IMR-90 (cell line): Measurements from ENCODE around the gene DBI. TPM values are rescaled to one million over a fixed set of nuclear protein-coding genes. Genes with fewer than 3 reads are reported as not detected.

Experiments
- ATAC-seq: fragments of 200-7000 bp; cut with Tn5 transposase; 2 replicates; pipeline ENCODE4 v1.9.1; 2020; ENCODE audit warnings: low read depth, mild to moderate bottlenecking, moderate library complexity
- BruUV-seq: library from RNA; stranded (reverse); fragments of 400-500 nt; replicated peaks from 2 replicates; lab custom pipeline; 2021; lab: Mats Ljungman, UMichigan
- CTCF ChIA-PET: fragments of 300-600 bp; formaldehyde crosslinking; extraction: SDS; loops from one replicate; lab custom pipeline; 2021; ENCODE audit warnings: antibody characterized with exemption; lab: Yijun Ruan, JAX
- POLR2A ChIA-PET: fragments of 300-600 bp; sonication (Branson Sonifier 250); formaldehyde crosslinking; loops from one replicate; lab custom pipeline; 2022; ENCODE audit warnings: antibody characterized with exemption; ENCODE audit not compliant: unreplicated experiment; lab: Charles Lee
- DNase-seq: peaks from one replicate; pipeline ENCODE4 v3.0.0; 2013
- H2AFZ ChIP-seq: replicated peaks from 2 replicates; pipeline ENCODE3; 2013; ENCODE audit warnings: low read length, mild to moderate bottlenecking; ENCODE audit not compliant: poor library complexity
- H2AK5ac ChIP-seq: 2 replicates; pipeline ENCODE4 v1.6.1; 2013; ENCODE audit warnings: low read depth, low read length, inconsistent platforms
- H2AK9ac ChIP-seq: replicated peaks from 2 replicates; pipeline ENCODE3; 2013; ENCODE audit warnings: mild to moderate bottlenecking, low read depth, low read length, moderate library complexity; ENCODE audit not compliant: poor library complexity
- H2BK120ac ChIP-seq: 2 replicates; pipeline ENCODE4 v1.6.1; 2013; ENCODE audit warnings: low read depth, low read length, inconsistent platforms
- H2BK15ac ChIP-seq: 3 replicates; pipeline ENCODE4 v1.6.1; 2013; ENCODE audit warnings: low read depth, low read length, inconsistent platforms
- H2BK20ac ChIP-seq: 2 replicates; pipeline ENCODE4 v1.6.1; 2013; ENCODE audit warnings: low read depth, mild to moderate bottlenecking, inconsistent platforms, low read length, moderate library complexity
- H2BK5ac ChIP-seq: 2 replicates; pipeline ENCODE4 v1.6.1; 2013; ENCODE audit warnings: mild to moderate bottlenecking, low read depth, low read length, inconsistent platforms; ENCODE audit not compliant: poor library complexity, severe bottlenecking
- H3K14ac ChIP-seq: replicated peaks from 2 replicates; pipeline ENCODE4 v1.6.1; 2013; ENCODE audit warnings: low read depth, low read length, inconsistent platforms
- H3K18ac ChIP-seq: 2 replicates; pipeline ENCODE4 v1.6.1; 2013; ENCODE audit warnings: low read depth, low read length, control low read depth
- H3K23ac ChIP-seq: 2 replicates; pipeline ENCODE4 v1.6.1; 2013; ENCODE audit warnings: low read depth, low read length, inconsistent platforms
- H3K27ac ChIP-seq: 2 replicates; pipeline ENCODE4 v1.5.1; 2013; ENCODE audit warnings: mild to moderate bottlenecking, control low read depth, low read length; ENCODE audit not compliant: insufficient read depth
- H3K27me3 ChIP-seq: 2 replicates; pipeline ENCODE4 v1.6.1; 2013; ENCODE audit warnings: low read length; ENCODE audit not compliant: control insufficient read depth, insufficient read depth
- H3K36me3 ChIP-seq: 2 replicates; pipeline ENCODE4 v1.6.1; 2013; ENCODE audit warnings: low read length, mixed read lengths; ENCODE audit not compliant: control insufficient read depth, insufficient read depth
- H3K4ac ChIP-seq: 2 replicates; pipeline ENCODE4 v1.6.1; 2013; ENCODE audit warnings: low read depth, low read length, inconsistent platforms
- H3K4me1 ChIP-seq: 2 replicates; pipeline ENCODE4 v1.6.1; 2013; ENCODE audit warnings: low read length, mixed read lengths; ENCODE audit not compliant: control insufficient read depth, insufficient read depth
- H3K4me2 ChIP-seq: 2 replicates; pipeline ENCODE4 v1.6.1; 2013; ENCODE audit warnings: low read depth, mild to moderate bottlenecking, control low read depth, low read length, moderate library complexity
- H3K4me3 ChIP-seq: 2 replicates; pipeline ENCODE4 v1.5.1; 2013; ENCODE audit warnings: low read depth, mild to moderate bottlenecking, control low read depth, low read length, moderate library complexity; ENCODE audit not compliant: insufficient read depth
- H3K56ac ChIP-seq: 2 replicates; pipeline ENCODE4 v1.6.1; 2013; ENCODE audit warnings: low read length, inconsistent platforms; ENCODE audit not compliant: insufficient read depth; ENCODE audit errors: extremely low read depth
- H3K79me1 ChIP-seq, 2 experiments: 2 replicates each; pipeline ENCODE4 v1.6.1; 2013; ENCODE audit warnings: low read length in 2 of 2, inconsistent platforms in 1 of 2, low read depth in 1 of 2
- H3K9ac ChIP-seq: 2 replicates; pipeline ENCODE4 v1.6.1; 2013; ENCODE audit warnings: low read depth, low read length, control low read depth
- H3K9me1 ChIP-seq: 2 replicates; pipeline ENCODE4 v1.6.1; 2013; ENCODE audit warnings: low read length, inconsistent platforms; ENCODE audit not compliant: insufficient read depth
- H3K9me3 ChIP-seq: 2 replicates; pipeline ENCODE4 v1.6.1; 2013; ENCODE audit warnings: low read length; ENCODE audit not compliant: control insufficient read depth, insufficient read depth
- H4K20me1 ChIP-seq: 2 replicates; pipeline ENCODE4 v1.6.1; 2013; ENCODE audit warnings: low read length, inconsistent platforms; ENCODE audit not compliant: insufficient read depth
- H4K5ac ChIP-seq: 2 replicates; pipeline ENCODE4 v1.6.1; 2013; ENCODE audit warnings: mild to moderate bottlenecking, low read depth, low read length, control low read depth
- H4K8ac ChIP-seq, 2 experiments: 2 replicates each; pipeline ENCODE4 v1.6.1; 2013; ENCODE audit warnings: low read depth in 2 of 2, low read length in 2 of 2, control low read depth in 1 of 2, inconsistent platforms in 1 of 2
- H4K91ac ChIP-seq: 2 replicates; pipeline ENCODE4 v1.6.1; 2013; ENCODE audit warnings: low read depth, low read length, inconsistent platforms; ENCODE audit not compliant: insufficient read depth
- BHLHE40 ChIP-seq: fragments of 150-350 bp; IDR thresholded peaks from 2 replicates; pipeline ENCODE4 v1.6.1; 2016; ENCODE audit warnings: mild to moderate bottlenecking, low read depth, low read length
- CEBPB ChIP-seq: IDR thresholded peaks from 2 replicates; pipeline ENCODE4 v1.6.1; 2012; ENCODE audit warnings: low read depth, low read length, improper control_type of control experiment
- CHD1 ChIP-seq: IDR thresholded peaks from 2 replicates; pipeline ENCODE4 v1.6.1; 2012; ENCODE audit warnings: low read depth, low read length, improper control_type of control experiment
- ELK1 ChIP-seq: fragments of 150-350 bp; IDR thresholded peaks from 2 replicates; pipeline ENCODE4 v1.6.1; 2016; ENCODE audit warnings: low read depth, mild to moderate bottlenecking, low read length, moderate library complexity, borderline replicate concordance
- MAFK ChIP-seq: IDR thresholded peaks from 2 replicates; pipeline ENCODE4 v1.6.1; 2012; ENCODE audit warnings: low read depth, low read length, improper control_type of control experiment
- MAZ ChIP-seq: IDR thresholded peaks from 2 replicates; pipeline ENCODE4 v1.6.1; 2012; ENCODE audit warnings: low read depth, mild to moderate bottlenecking, low read length, improper control_type of control experiment, moderate library complexity, borderline replicate concordance
- MXI1 ChIP-seq: IDR thresholded peaks from 2 replicates; pipeline ENCODE4 v1.6.1; 2012; ENCODE audit warnings: low read depth, mild to moderate bottlenecking, low read length, moderate library complexity, borderline replicate concordance
- NFE2L2 ChIP-seq: fragments of 150-350 bp; IDR thresholded peaks from 2 replicates; pipeline ENCODE4 v1.6.1; 2016; ENCODE audit warnings: low read depth, mild to moderate bottlenecking, low read length
- POLR2A ChIP-seq: IDR thresholded peaks from 2 replicates; pipeline ENCODE4 v1.6.1; 2012; ENCODE audit warnings: mild to moderate bottlenecking, low read depth, low read length
- RAD21 ChIP-seq: IDR thresholded peaks from 2 replicates; pipeline ENCODE4 v1.6.1; 2012; ENCODE audit warnings: low read length, improper control_type of control experiment
- RCOR1 ChIP-seq: IDR thresholded peaks from 2 replicates; pipeline ENCODE4 v1.6.1; 2012; ENCODE audit warnings: mild to moderate bottlenecking, low read length, improper control_type of control experiment; ENCODE audit not compliant: insufficient replicate concordance
- RFX5 ChIP-seq: IDR thresholded peaks from 2 replicates; pipeline ENCODE4 v1.8.0; 2012; ENCODE audit warnings: low read depth, mild to moderate bottlenecking, low read length, moderate library complexity
- SMC3 ChIP-seq: fragments of 150-350 bp; IDR thresholded peaks from 2 replicates; pipeline ENCODE4 v1.6.1; 2016; ENCODE audit warnings: low read depth, mild to moderate bottlenecking, antibody characterized with exemption, low read length, moderate library complexity
- USF2 ChIP-seq: fragments of 150-350 bp; IDR thresholded peaks from 2 replicates; pipeline ENCODE4 v1.6.1; 2017; ENCODE audit warnings: mild to moderate bottlenecking, antibody characterized with exemption, low read length, low read depth
- dilution Hi-C: fragments of 300-500 bp; cut with HindIII; formaldehyde crosslinking; loops from one replicate; pipeline ENCODE4 v1.14.3; 2018; ENCODE audit warnings: low sequenced_read_pairs; ENCODE audit not compliant: unreplicated experiment
- in situ Hi-C: fragments of 300-500 bp; cut with MboI; formaldehyde crosslinking; loops from 3 replicates; pipeline ENCODE4 v1.14.3; 2019; ENCODE audit warnings: low sequenced_read_pairs, inconsistent platforms, mixed read lengths
- intact Hi-C: fragments of 100-400 bp; cut with micrococcal nuclease; formaldehyde crosslinking; loops from 2 replicates; pipeline ENCODE4 v1.10.0; 2022
- polyA plus RNA-seq, 3 experiments: library from polyadenylated mRNA; depleted of rRNA; stranded (reverse); fragments of >200 nt; gene quantifications; 2 replicates each; pipeline ENCODE4 v1.2.3, GENCODE V29; 2012; ENCODE audit warnings: low replicate concordance in 1 of 3
- total RNA-seq: library from RNA; depleted of rRNA; stranded (reverse); fragments of >200 nt; gene quantifications from 2 replicates; pipeline ENCODE4 v1.2.3, GENCODE V29; 2012

Gene DBI
- total and polyA plus RNA-seq, 2 of the 4 experiments (the other 2 are of a cell fraction): 42.5 to 278 TPM

DNA sequence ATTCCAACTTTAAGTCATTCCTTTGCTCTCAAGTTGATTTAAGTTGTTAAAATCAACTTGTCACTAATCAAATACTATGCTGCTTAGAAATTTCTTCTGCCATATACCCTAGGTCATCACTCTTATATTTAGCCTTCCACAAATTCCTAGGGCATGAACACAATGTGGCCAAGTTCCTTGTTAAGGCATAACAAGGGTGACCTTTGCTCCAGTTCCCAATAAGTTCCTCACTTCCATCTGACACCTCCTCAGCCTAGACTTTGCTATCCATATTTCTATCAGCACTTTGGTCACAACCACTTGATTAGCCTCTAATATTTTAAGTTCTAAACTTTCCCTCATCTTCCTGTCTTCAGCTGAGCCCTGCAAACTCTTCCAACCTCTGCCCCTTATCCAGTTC lies 55.0 kb downstream of the DBI start:
- H3K9me1 ChIP-seq: no peaks in the 10 kb centered on the region
- CTCF ChIA-PET: no interaction called here
- H3K27ac ChIP-seq: no peak overlapping the region
- H2AK5ac ChIP-seq: no peak overlapping the region
- TF ChIP-seq MAZ (no peak), RCOR1 (no peak), CEBPB (no peak), POLR2A (no peak), SMC3 (no peak), NFE2L2 (no peak), MAFK (no peak), BHLHE40 (no peak), RFX5 (no peak), CHD1 (no peak), MXI1 (no peak), USF2 (no peak), RAD21 (no peak), ELK1 (no peak)
- in situ Hi-C loops: no loop called here
- no peak overlapping the region for H3K9ac ChIP-seq
- H3K56ac ChIP-seq: no peak overlapping the region
- H3K23ac ChIP-seq: no peak overlapping the region
- no peaks in the 10 kb centered on the region for H3K4me1 ChIP-seq
- no peak for DNase-seq
- no TSS peak for BruUV-seq
- POLR2A ChIA-PET: no interaction called here
- H3K27me3 ChIP-seq: peaks cover 19% of the 10 kb centered on the region
- H3K9me3 ChIP-seq: no peaks in the 10 kb centered on the region
- H4K91ac ChIP-seq: no peak overlapping the region
- intact Hi-C loops: no loop called here
- H2BK5ac ChIP-seq: no peak overlapping the region
- no peaks in the 10 kb centered on the region for H3K79me1 ChIP-seq
- H3K14ac ChIP-seq: no peak overlapping the region
- H4K20me1 ChIP-seq: no peaks in the 10 kb centered on the region
- H2BK15ac ChIP-seq: no peak overlapping the region
- no peak overlapping the region for H3K4me2 ChIP-seq
- H3K4ac ChIP-seq: no peak overlapping the region
- no peak overlapping the region for H3K4me3 ChIP-seq
- H3K18ac ChIP-seq: no peak overlapping the region
- H3K36me3 ChIP-seq: no peaks in the 10 kb centered on the region
- H4K5ac ChIP-seq: no peak overlapping the region
- no peak overlapping the region for H2BK120ac ChIP-seq
- H2AFZ ChIP-seq: no peak overlapping the region
- no peak for ATAC-seq
- dilution Hi-C loops: no loop called here
- H2AK9ac ChIP-seq: no peak overlapping the region
- H4K8ac ChIP-seq: no peak overlapping the region
- H2BK20ac ChIP-seq: no peak overlapping the region
